Small intestine (tissue), 7 donors: ENCODE data around the gene IGFLR1. TPM values are rescaled to one million over a fixed set of nuclear protein-coding genes. Genes with fewer than 3 reads are reported as not detected.

Experiments
- DNase-seq, 2 donors: peaks; one replicate each; pipeline versions ENCODE4 v3.0.0 to v3.0.0-alpha.2; 2013
- FAIRE-seq: peaks from 2 replicates; lab custom pipeline; 2012; peaks lifted over from hg19 to GRCh38; lab: Jason Lieb, UNC
- H3K27ac ChIP-seq, 3 donors: one replicate each; pipeline ENCODE4 v1.5.1; 2013; ENCODE audit warnings: low read length in 2 of 3, mild to moderate bottlenecking in 2 of 3, control low read depth in 1 of 3, inconsistent platforms in 1 of 3, low read depth in 1 of 3, moderate library complexity in 1 of 3
- H3K27me3 ChIP-seq, 3 donors: one replicate each; pipeline ENCODE4 v1.6.1; 2013; ENCODE audit warnings: low read length in 3 of 3, inconsistent platforms in 1 of 3; ENCODE audit not compliant: control insufficient read depth in 3 of 3, insufficient read depth in 3 of 3
- H3K36me3 ChIP-seq, 3 donors: one replicate each; pipeline ENCODE4 v1.6.1; 2013; ENCODE audit warnings: low read length in 3 of 3, inconsistent platforms in 1 of 3, low read depth in 1 of 3, mild to moderate bottlenecking in 1 of 3, moderate library complexity in 1 of 3; ENCODE audit not compliant: control insufficient read depth in 3 of 3, insufficient read depth in 2 of 3
- H3K4me1 ChIP-seq, 3 donors: one replicate each; pipeline ENCODE4 v1.6.1; 2013; ENCODE audit warnings: low read length in 2 of 3, inconsistent platforms in 1 of 3, low read depth in 1 of 3, mild to moderate bottlenecking in 1 of 3, moderate library complexity in 1 of 3; ENCODE audit not compliant: control insufficient read depth in 3 of 3, insufficient read depth in 2 of 3
- H3K4me3 ChIP-seq, 3 donors: one replicate each; pipeline ENCODE4 v1.5.1; 2013; ENCODE audit warnings: low read length in 3 of 3, control low read depth in 1 of 3, inconsistent platforms in 1 of 3, low read depth in 1 of 3, mild to moderate bottlenecking in 1 of 3, moderate library complexity in 1 of 3
- H3K9me3 ChIP-seq, 2 donors: one replicate each; pipeline ENCODE4 v1.6.1; 2013; ENCODE audit warnings: low read depth in 1 of 2, low read length in 1 of 2; ENCODE audit not compliant: control insufficient read depth in 2 of 2, insufficient read depth in 1 of 2
- WGBS, 3 donors: extraction: QIAGEN DNeasy Blood & Tissue Kit; methylation state at CpG; one replicate each; pipeline ENCODE4 v1.1.7; 2013; 5-methylcytosine and 5-hydroxymethylcytosine counted together
- polyA plus RNA-seq, 4 donors: library from polyadenylated mRNA; stranded (reverse) in 3 of 4; unstranded in 1 of 4; fragments of 200-250 nt in 3 of 4; fragments of 120-200 nt in 1 of 4; gene quantifications; one replicate each; pipeline versions ENCODE4 v1.2.1 to v1.2.3, GENCODE V29; 2013
- donor health status: healthy with polysubstance abuse.
- donor health status: control.
- donor health status: control.
- donor health status: Bipolar disorder and iron deficiency.
- donor health status: healthy.

IGFLR1 gene
- polyA plus RNA-seq, 4 donors: 4.3 to 17.8 (median 12.1) TPM

- DNase-seq: no peak
- no peaks in the 10 kb centered on the region for H3K27me3 ChIP-seq
- FAIRE-seq: no peak
- peaks cover 28 to 97% (median 50%) of the 10 kb centered on the region in 3 donors for H3K36me3 ChIP-seq
- H3K4me1 ChIP-seq: no peaks in the 10 kb centered on the region
- H3K27ac ChIP-seq: no peak overlapping the region
- WGBS, 3 donors: 89% methylated on average over 23 to 25 of the region's 25 CpGs
- no peaks in the 10 kb centered on the region for H3K9me3 ChIP-seq
- no peak overlapping the region for H3K4me3 ChIP-seq
These were observed 9.6 kb downstream of the IGFLR1 start for GRCh38 chr19:35732540-35733179.

GRCh38 chr19:35731779-35732405 is 10.4 kb downstream of the IGFLR1 start:
- DNase-seq: no peak
- Histone ChIP-seq H3K36me3 (peaks cover 30 to 97% (median 57%) of the 10 kb centered on the region in 3 donors), H3K9me3 (no peaks in the 10 kb centered on the region), H3K27ac (no peak overlapping the region), H3K4me1 (no peaks in the 10 kb centered on the region), H3K27me3 (no peaks in the 10 kb centered on the region), H3K4me3 (no peak overlapping the region)
- WGBS, 3 donors: 91 to 96% (median 93%) methylated on average over 20 to 21 of the region's 21 CpGs
- FAIRE-seq: no peak

GRCh38 chr19:35731353-35731752 is 10.9 kb downstream of the IGFLR1 start:
- H3K27me3 ChIP-seq: no peaks in the 10 kb centered on the region
- FAIRE-seq (no peak), DNase-seq (no peak)
- H3K36me3 ChIP-seq: peaks cover 31 to 96% (median 57%) of the 10 kb centered on the region in 3 donors
- H3K4me3 ChIP-seq: no peak overlapping the region
- no peaks in the 10 kb centered on the region for H3K4me1 ChIP-seq
- 77 to 87% (median 84%) methylated on average over 8 to 9 of the region's 9 CpGs for WGBS, 3 donors
- H3K9me3 ChIP-seq: no peaks in the 10 kb centered on the region
- H3K27ac ChIP-seq: no peak overlapping the region

- no peaks in the 10 kb centered on the region for H3K27me3 ChIP-seq
- 95 to 96% (median 95%) methylated on average over 18 of the region's 18 CpGs for WGBS, 3 donors
- no peak for FAIRE-seq
- no peaks in the 10 kb centered on the region for H3K4me1 ChIP-seq
- no peaks in the 10 kb centered on the region for H3K9me3 ChIP-seq
- no peak overlapping the region for H3K4me3 ChIP-seq
- H3K36me3 ChIP-seq: peaks cover 36 to 98% (median 62%) of the 10 kb centered on the region in 3 donors
- no peak for DNase-seq
- H3K27ac ChIP-seq: no peak overlapping the region
These were observed 11.9 kb downstream of the IGFLR1 start for GRCh38 chr19:35730326-35730725.

- no peaks in the 10 kb centered on the region for H3K27me3 ChIP-seq
- DNase-seq (no peak), FAIRE-seq (no peak)
- no peaks in the 10 kb centered on the region for H3K9me3 ChIP-seq
- H3K36me3 ChIP-seq: peaks cover 42 to 98% (median 67%) of the 10 kb centered on the region in 3 donors
- H3K4me1 ChIP-seq: no peaks in the 10 kb centered on the region
- H3K4me3 ChIP-seq: no peak overlapping the region
- no peak overlapping the region for H3K27ac ChIP-seq
- 91 to 97% (median 96%) methylated on average over 11 of the region's 11 CpGs for WGBS, 3 donors
These were observed 12.5 kb downstream of the IGFLR1 start for GRCh38 chr19:35729763-35730162.

GRCh38 chr19:35729021-35729420 is 13.2 kb downstream of the IGFLR1 start:
- Histone ChIP-seq H3K27me3 (no peaks in the 10 kb centered on the region), H3K9me3 (no peaks in the 10 kb centered on the region), H3K36me3 (peaks cover 46 to 98% (median 68%) of the 10 kb centered on the region in 3 donors), H3K4me3 (no peak overlapping the region), H3K27ac (no peak overlapping the region), H3K4me1 (no peaks in the 10 kb centered on the region)
- DNase-seq: no peak
- no peak for FAIRE-seq
- 90 to 92% (median 91%) methylated on average over 18 of the region's 18 CpGs for WGBS, 3 donors

- Histone ChIP-seq H3K27ac (no peak overlapping the region), H3K4me1 (no peaks in the 10 kb centered on the region), H3K36me3 (peaks cover 51 to 98% (median 64%) of the 10 kb centered on the region in 3 donors), H3K9me3 (no peaks in the 10 kb centered on the region), H3K4me3 (no peak overlapping the region), H3K27me3 (no peaks in the 10 kb centered on the region)
- WGBS, 3 donors: 92 to 93% (median 92%) methylated on average over 19 of the region's 19 CpGs
- FAIRE-seq (no peak), DNase-seq (no peak)
These were observed 14.1 kb downstream of the IGFLR1 start for GRCh38 chr19:35727956-35728706.

- Histone ChIP-seq H3K27me3 (no peaks in the 10 kb centered on the region), H3K27ac (no peak overlapping the region), H3K36me3 (peaks cover 48 to 99% (median 65%) of the 10 kb centered on the region in 3 donors), H3K4me1 (no peaks in the 10 kb centered on the region), H3K9me3 (no peaks in the 10 kb centered on the region), H3K4me3 (no peak overlapping the region)
- FAIRE-seq (no peak), DNase-seq (no peak)
- 95 to 97% (median 96%) methylated on average over 24 to 25 of the region's 25 CpGs for WGBS, 3 donors
These were observed 14.9 kb downstream of the IGFLR1 start for GRCh38 chr19:35727053-35727955.
